ENCODE results near the gene ADAM12. TPM values are rescaled to one million over a fixed set of nuclear protein-coding genes. Genes with fewer than 3 reads are reported as not detected.

ADAM12 gene
- total and polyA plus RNA-seq, 2 of the 13 experiments (the other 11 are each of a cell fraction or from before 2014, with no cell fraction given) = not detected

GRCh38 chr10:126434235-126434634 lies 46.0 kb upstream of the ADAM12 start:
- intact Hi-C loops (cut with micrococcal nuclease; ENCODE audit: unreplicated experiment) = no loop called here
- H3K27me3 ChIP-seq (ENCODE audit: control insufficient read depth in 1 of 2, insufficient read depth in 2 of 2, low read length in 2 of 2) = no peaks in the 10 kb centered on the region; a peak in 1 of 5 replicates
- ATAC-seq (no peak), DNase-seq (ENCODE audit: low spot score) (no peak), FAIRE-seq (no peak)
- H2AFZ ChIP-seq (ENCODE audit: low read length) = no peak overlapping the region
- no peak for TF ChIP-seq ZNF274 (CRISPR knock-in tag; IDR thresholded peaks at IDR 0.05)
- no peak for TF ChIP-seq ERF (CRISPR knock-in tag; IDR thresholded peaks at IDR 0.05)
- TF ChIP-seq RERE (CRISPR knock-in tag; IDR thresholded peaks at IDR 0.05; ENCODE audit: low read depth) = no peak
- TF ChIP-seq TGIF2 (CRISPR knock-in tag; IDR thresholded peaks at IDR 0.05) = no peak
- TF ChIP-seq FOXA3 (CRISPR knock-in tag; IDR thresholded peaks at IDR 0.05) = no peak
- TF ChIP-seq FLYWCH1 (CRISPR knock-in tag; IDR thresholded peaks at IDR 0.05) = no peak
- no peak for TF ChIP-seq HBP1 (CRISPR knock-in tag; IDR thresholded peaks at IDR 0.05; ENCODE audit: low read depth)
- no peak for TF ChIP-seq FOXK1 (CRISPR knock-in tag; IDR thresholded peaks at IDR 0.05; ENCODE audit: borderline replicate concordance, low read depth)
- TF ChIP-seq SNAPC2 (CRISPR knock-in tag; IDR thresholded peaks at IDR 0.05) = no peak
- no peak for TF ChIP-seq ZNF350 (CRISPR knock-in tag; IDR thresholded peaks at IDR 0.05; ENCODE audit: borderline replicate concordance, low read depth)
- TF ChIP-seq AFF4 (CRISPR knock-in tag; IDR thresholded peaks at IDR 0.05) = no peak
- no peak for TF ChIP-seq ZNF850 (CRISPR knock-in tag; conservative IDR thresholded peaks at IDR 0.05)
- TF ChIP-seq ELF3 (CRISPR knock-in tag; IDR thresholded peaks at IDR 0.05) = no peak
- no peak for TF ChIP-seq TBX3 (IDR thresholded peaks at IDR 0.05; ENCODE audit: borderline replicate concordance)
- no peak for TF ChIP-seq ZNF3 (CRISPR knock-in tag; IDR thresholded peaks at IDR 0.05)
- H3K79me2 ChIP-seq (ENCODE audit: insufficient read depth, low read length) = no peaks in the 10 kb centered on the region
- ChIA-PET POLR2A (no interaction called here), CTCF (ENCODE audit: low intra/inter-chr PET ratio, low total read pairs) (no interaction called here)
- H3K4me2 ChIP-seq (ENCODE audit: low read depth, low read length) = no peak overlapping the region
- no peaks in the 10 kb centered on the region for H3K36me3 ChIP-seq (replicated peaks in 1 of 2; ENCODE audit: control insufficient read depth in 1 of 2, insufficient read depth in 2 of 2, low read length in 2 of 2)
- H3K4me1 ChIP-seq (ENCODE audit: insufficient read depth, low read length) = no peaks in the 10 kb centered on the region
- H3K27ac ChIP-seq (ENCODE audit: extremely low read length, insufficient read depth, low read length) = no peak overlapping the region
- H3K9ac ChIP-seq (ENCODE audit: insufficient read depth, low read depth, low read length) = no peak overlapping the region
- WGBS (ENCODE audit: low lambda C conversion rate) = 3% methylated on average over 5 of the region's 5 CpGs
- no peaks in the 10 kb centered on the region for H3K9me3 ChIP-seq (ENCODE audit: low read length)
- in situ Hi-C loops (cut with HindIII; ENCODE audit: extremely low pct_ligation_motif_present, low pct_unique_long_range_greater_than_20kb) = no loop called here
- no peak overlapping the region for H3K4me3 ChIP-seq (replicated peaks in 1 of 3; ENCODE audit: insufficient read depth in 1 of 3, low read depth in 2 of 3, low read length in 3 of 3)
- no TSS peak for BruUV-seq (replicated peaks)
- no peaks in the 10 kb centered on the region for H4K20me1 ChIP-seq (ENCODE audit: insufficient read depth, low read length)
